Endothelial cell (in vitro differentiated cells): ENCODE results near the gene TNN. TPM values are rescaled to one million over a fixed set of nuclear protein-coding genes. Genes with fewer than 3 reads are reported as not detected.

ENCODE experiments used
- DNase-seq: peaks from one replicate; pipeline ENCODE4 v3.0.0; 2021; ENCODE audit warnings: low spot score
- H3K27ac Mint-ChIP-seq: one replicate; pipeline ENCODE4 v1.8.0; 2021; ENCODE audit warnings: mixed read lengths, inconsistent platforms; ENCODE audit not compliant: unreplicated experiment
- H3K27me3 Mint-ChIP-seq: one replicate; pipeline ENCODE4 v1.8.0; 2021; ENCODE audit warnings: mild to moderate bottlenecking, moderate library complexity, mixed read lengths, inconsistent platforms; ENCODE audit not compliant: unreplicated experiment
- H3K36me3 Mint-ChIP-seq: one replicate; pipeline ENCODE4 v1.8.0; 2021; ENCODE audit warnings: mild to moderate bottlenecking, low read depth, mixed read lengths, inconsistent platforms; ENCODE audit not compliant: unreplicated experiment
- H3K4me1 Mint-ChIP-seq: one replicate; pipeline ENCODE4 v1.8.0; 2021; ENCODE audit warnings: mild to moderate bottlenecking, mixed read lengths, inconsistent platforms; ENCODE audit not compliant: unreplicated experiment
- H3K4me3 Mint-ChIP-seq: one replicate; pipeline ENCODE4 v1.8.0; 2021; ENCODE audit warnings: mild to moderate bottlenecking, mixed read lengths, inconsistent platforms; ENCODE audit not compliant: unreplicated experiment
- H3K9me3 Mint-ChIP-seq: one replicate; pipeline ENCODE4 v1.8.0; 2021; ENCODE audit warnings: mixed read lengths, inconsistent platforms; ENCODE audit not compliant: unreplicated experiment
- total RNA-seq: library from RNA; stranded (reverse); fragmentation: NEBNext Ultra II Directional; extraction: Animal tissue kit (Norgen Biotek cat#: 25700); gene quantifications from one replicate; pipeline ENCODE4 v1.2.1, GENCODE V29; 2021; ENCODE audit not compliant: unreplicated experiment
- TF ChIP-seq, protein P1 (sequence below): fragments of 200-600 bp; sonication (generic); IDR thresholded peaks from one replicate; pipeline ENCODE4 v1.5.0; 2021; ENCODE audit warnings: antibody characterized with exemption; ENCODE audit not compliant: unreplicated experiment

Gene TNN
- total RNA-seq, 1 donor from 2014 or later = 4.1 TPM

DNA sequence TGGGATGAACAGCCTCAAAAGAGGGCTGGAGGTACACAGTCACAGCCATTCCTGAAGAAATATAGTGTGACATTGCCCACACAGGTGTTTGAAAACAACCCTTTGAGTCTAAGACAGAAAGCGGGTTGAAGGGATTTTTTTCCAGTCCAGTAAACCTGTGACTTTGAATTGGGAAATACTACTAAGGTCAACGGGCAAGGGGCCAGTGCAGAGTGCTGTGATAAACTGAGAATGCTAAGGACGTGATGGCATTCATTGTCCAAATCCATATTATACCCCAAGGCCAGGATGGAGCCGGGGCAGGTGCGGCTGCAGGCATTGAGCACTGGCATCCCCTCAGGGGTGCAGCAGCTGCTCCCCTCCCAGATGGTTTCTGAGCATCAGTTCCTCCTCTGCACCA lies 88.3 kb downstream of the TNN start:
- Mint-ChIP-seq H3K36me3 (peaks cover 6% of the 10 kb centered on the region), H3K4me1 (peaks cover 8% of the 10 kb centered on the region), H3K4me3 (no peak overlapping the region), H3K27ac (no peak overlapping the region), H3K27me3 (peaks cover 8% of the 10 kb centered on the region), H3K9me3 (no peaks in the 10 kb centered on the region)
- TF ChIP-seq, protein P1, sequence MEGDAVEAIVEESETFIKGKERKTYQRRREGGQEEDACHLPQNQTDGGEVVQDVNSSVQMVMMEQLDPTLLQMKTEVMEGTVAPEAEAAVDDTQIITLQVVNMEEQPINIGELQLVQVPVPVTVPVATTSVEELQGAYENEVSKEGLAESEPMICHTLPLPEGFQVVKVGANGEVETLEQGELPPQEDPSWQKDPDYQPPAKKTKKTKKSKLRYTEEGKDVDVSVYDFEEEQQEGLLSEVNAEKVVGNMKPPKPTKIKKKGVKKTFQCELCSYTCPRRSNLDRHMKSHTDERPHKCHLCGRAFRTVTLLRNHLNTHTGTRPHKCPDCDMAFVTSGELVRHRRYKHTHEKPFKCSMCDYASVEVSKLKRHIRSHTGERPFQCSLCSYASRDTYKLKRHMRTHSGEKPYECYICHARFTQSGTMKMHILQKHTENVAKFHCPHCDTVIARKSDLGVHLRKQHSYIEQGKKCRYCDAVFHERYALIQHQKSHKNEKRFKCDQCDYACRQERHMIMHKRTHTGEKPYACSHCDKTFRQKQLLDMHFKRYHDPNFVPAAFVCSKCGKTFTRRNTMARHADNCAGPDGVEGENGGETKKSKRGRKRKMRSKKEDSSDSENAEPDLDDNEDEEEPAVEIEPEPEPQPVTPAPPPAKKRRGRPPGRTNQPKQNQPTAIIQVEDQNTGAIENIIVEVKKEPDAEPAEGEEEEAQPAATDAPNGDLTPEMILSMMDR = no peak
- DNase-seq = no peak

DNA sequence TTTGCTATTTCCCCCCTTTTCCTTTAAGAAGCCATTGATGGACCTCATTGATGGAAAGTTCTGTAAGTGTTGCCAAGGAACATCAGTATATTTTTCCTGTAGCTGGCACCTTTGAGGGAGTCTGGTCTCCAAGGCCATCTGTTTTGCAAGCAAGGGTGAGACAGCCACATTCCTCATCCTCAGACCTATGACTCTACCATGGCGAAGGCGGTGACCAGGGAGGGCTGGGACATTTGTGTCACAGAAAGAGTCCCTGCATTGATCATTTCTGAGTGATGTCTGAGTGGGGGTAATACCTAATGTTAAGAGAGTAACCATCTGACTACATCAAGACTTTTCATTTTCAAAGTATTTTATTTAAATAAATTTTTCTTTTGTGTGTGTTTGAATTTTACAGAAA lies 89.6 kb downstream of the TNN start:
- no peak for DNase-seq
- TF ChIP-seq, protein P1 = no peak
- no peaks in the 10 kb centered on the region for H3K4me1 Mint-ChIP-seq
- peaks cover 11% of the 10 kb centered on the region for H3K36me3 Mint-ChIP-seq
- no peak overlapping the region for H3K27ac Mint-ChIP-seq
- H3K4me3 Mint-ChIP-seq = no peak overlapping the region
- peaks cover 6% of the 10 kb centered on the region for H3K27me3 Mint-ChIP-seq
- H3K9me3 Mint-ChIP-seq = no peaks in the 10 kb centered on the region

DNA sequence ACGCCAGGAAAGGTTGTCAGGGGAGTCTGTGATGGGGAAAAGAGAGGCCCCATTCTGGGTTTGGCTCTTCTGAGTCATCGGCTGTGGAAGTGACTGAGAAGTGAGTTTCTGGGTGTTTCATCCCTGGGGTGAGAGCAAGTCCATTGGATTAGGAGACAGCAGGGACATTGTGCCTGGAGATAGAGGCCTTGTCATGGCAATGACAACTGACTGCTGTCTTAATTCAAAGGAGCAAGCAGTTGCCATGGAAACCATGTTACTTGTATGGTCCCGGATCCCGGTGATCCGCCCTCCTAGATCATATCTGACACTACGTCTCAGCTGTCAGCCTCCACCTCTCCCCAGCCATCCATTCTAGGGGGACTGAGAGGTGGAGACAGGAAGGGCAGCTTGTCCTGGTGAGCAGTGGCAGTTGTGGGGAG lies 90.5 kb downstream of the TNN start:
- H3K4me1 Mint-ChIP-seq = no peaks in the 10 kb centered on the region
- no peaks in the 10 kb centered on the region for H3K9me3 Mint-ChIP-seq
- H3K27ac Mint-ChIP-seq = no peak overlapping the region
- H3K4me3 Mint-ChIP-seq = no peak overlapping the region
- DNase-seq = no peak
- H3K27me3 Mint-ChIP-seq = peaks cover 6% of the 10 kb centered on the region
- peaks cover 10% of the 10 kb centered on the region for H3K36me3 Mint-ChIP-seq
- TF ChIP-seq, protein P1 = no peak

DNA sequence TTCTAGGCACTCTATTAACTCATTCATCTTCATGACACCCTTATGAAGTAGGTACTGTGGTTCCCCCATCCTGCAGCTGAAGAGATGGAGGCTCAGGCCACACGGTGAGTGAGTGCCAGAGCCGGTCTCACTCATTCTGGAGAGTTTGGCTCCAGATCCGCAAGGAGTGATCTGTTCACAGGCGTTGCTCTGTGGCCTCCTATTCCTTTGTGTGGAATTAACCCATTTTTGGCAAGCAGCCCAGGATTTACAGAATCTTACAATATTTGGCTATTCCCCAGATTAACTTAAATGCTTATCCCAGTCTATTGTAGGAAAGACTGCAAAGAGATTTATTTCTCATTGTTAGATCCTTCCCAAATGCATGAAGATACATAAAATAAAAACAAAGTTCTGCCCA lies 95.3 kb downstream of the TNN start:
- no peaks in the 10 kb centered on the region for H3K9me3 Mint-ChIP-seq
- H3K36me3 Mint-ChIP-seq = peaks cover 6% of the 10 kb centered on the region
- no peak overlapping the region for H3K27ac Mint-ChIP-seq
- H3K4me1 Mint-ChIP-seq = no peaks in the 10 kb centered on the region
- H3K27me3 Mint-ChIP-seq = peaks cover 6% of the 10 kb centered on the region
- TF ChIP-seq, protein P1 = no peak
- no peak overlapping the region for H3K4me3 Mint-ChIP-seq
- no peak for DNase-seq

DNA sequence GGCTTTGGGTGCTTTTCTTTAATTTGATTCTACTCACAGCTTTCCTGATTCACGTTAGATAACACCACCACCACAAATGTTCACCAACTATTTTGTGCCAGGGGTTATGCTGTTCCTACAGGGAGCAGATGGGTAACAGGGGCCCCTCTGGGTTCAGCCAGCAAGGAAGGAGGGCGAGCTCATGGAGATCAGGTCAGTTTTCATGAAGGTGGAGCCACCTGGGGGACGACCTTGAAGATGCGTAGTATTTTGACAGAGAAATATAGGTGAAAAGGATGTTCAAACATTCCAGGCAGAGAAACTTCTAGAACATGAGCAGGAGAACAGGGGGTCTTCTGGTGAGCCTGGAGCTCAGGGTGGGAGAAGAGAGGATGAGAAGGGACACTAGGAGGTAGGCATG lies 96.1 kb downstream of the TNN start:
- Mint-ChIP-seq H3K9me3 (no peaks in the 10 kb centered on the region), H3K27me3 (peaks cover 6% of the 10 kb centered on the region), H3K27ac (no peak overlapping the region), H3K4me3 (no peak overlapping the region), H3K36me3 (peaks cover 6% of the 10 kb centered on the region), H3K4me1 (no peaks in the 10 kb centered on the region)
- DNase-seq = no peak
- TF ChIP-seq, protein P1 = no peak
